ENCODE measurements around the gene DCTN2. TPM values are rescaled to one million over a fixed set of nuclear protein-coding genes. Genes with fewer than 3 reads are reported as not detected.

The DCTN2 gene
- total and polyA plus RNA-seq, 2 donors (not counting 3 experiments of a cell fraction or from before 2014, with no cell fraction given) = 146 to 161 TPM

DNA sequence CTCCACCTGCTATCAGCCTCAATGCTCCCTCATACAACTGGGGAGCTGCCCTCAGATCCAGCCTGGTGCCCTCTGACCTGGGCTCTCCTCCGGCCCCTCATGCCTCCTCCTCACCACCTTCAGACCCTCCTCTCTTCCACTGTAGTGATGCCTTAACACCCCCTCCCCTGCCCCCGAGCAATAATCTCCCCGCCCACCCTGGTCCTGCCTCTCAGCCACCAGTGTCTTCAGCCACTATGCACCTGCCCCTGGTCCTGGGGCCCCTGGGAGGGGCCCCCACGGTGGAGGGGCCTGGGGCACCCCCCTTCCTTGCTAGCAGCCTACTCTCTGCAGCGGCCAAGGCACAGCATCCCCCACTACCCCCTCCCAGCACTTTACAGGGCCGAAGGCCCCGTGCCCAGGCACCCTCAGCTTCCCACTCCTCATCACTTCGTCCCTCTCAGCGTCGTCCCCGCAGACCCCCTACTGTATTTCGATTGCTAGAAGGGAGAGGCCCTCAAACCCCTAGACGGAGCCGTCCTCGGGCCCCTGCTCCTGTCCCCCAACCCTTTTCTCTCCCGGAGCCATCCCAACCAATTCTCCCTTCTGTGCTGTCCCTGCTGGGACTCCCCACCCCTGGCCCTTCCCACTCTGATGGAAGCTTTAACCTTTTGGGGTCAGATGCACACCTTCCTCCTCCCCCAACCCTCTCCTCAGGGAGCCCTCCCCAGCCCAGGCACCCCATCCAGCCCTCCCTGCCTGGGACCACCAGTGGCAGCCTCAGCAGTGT is 21.2 kb downstream of the DCTN2 start:
- no peaks in the 10 kb centered on the region for H3K27me3 ChIP-seq (ENCODE audit: control insufficient read depth in 2 of 2, insufficient read depth in 2 of 2, low read length in 2 of 2)
- CTCF ChIA-PET = interaction anchor here (1.5 kb wide), 2 partner anchors 13 to 21 kb away, joined by 4 to 6 read pairs; partner anchors contain the start of gene DCTN2
- no peaks in the 10 kb centered on the region for H4K20me1 ChIP-seq (replicated peaks; ENCODE audit: control insufficient read depth, extremely low read depth, insufficient read depth, low read length)
- H3K36me3 ChIP-seq (ENCODE audit: control insufficient read depth in 2 of 2, extremely low read depth in 1 of 2, insufficient read depth in 2 of 2, low read length in 2 of 2) = peaks cover 15 to 41% of the 10 kb centered on the region in 2 experiments
- no peak overlapping the region for H3K4me2 ChIP-seq (ENCODE audit: insufficient read depth, low read length)
- H3K79me2 ChIP-seq (ENCODE audit: control insufficient read depth, insufficient read depth, low read length) = peaks cover 20% of the 10 kb centered on the region
- no peak for FAIRE-seq
- H3K4me3 ChIP-seq (replicated peaks in 1 of 3; ENCODE audit: insufficient read depth in 1 of 3, low read depth in 1 of 3, low read length in 3 of 3) = no peak overlapping the region
- H3K27ac ChIP-seq (ENCODE audit: insufficient read depth, low read depth, low read length) = no peak overlapping the region
- H3K9me3 ChIP-seq (replicated peaks; ENCODE audit: control insufficient read depth, insufficient read depth, low read length) = no peaks in the 10 kb centered on the region
- POLR2A ChIA-PET = no interaction called here
- dilution Hi-C loops (cut with MboI; ENCODE audit: extremely low pct_ligation_motif_present, low sequenced_read_pairs) (no loop called here), intact Hi-C loops (cut with micrococcal nuclease) (no loop called here)
- no peak overlapping the region for H2AFZ ChIP-seq (ENCODE audit: low read depth, low read length)
- peaks cover 25% of the 10 kb centered on the region for H3K4me1 ChIP-seq (ENCODE audit: control insufficient read depth, extremely low read depth, insufficient read depth, low read length)
- no peak for TF ChIP-seq JUN (IDR thresholded peaks at IDR 0.05; ENCODE audit: borderline replicate concordance, insufficient read depth, insufficient read length, low read depth)
- TF ChIP-seq POLR2AphosphoS5 (IDR thresholded peaks at IDR 0.05; ENCODE audit: insufficient read depth, low read depth, low read length) = no peak
- no peak for TF ChIP-seq MYC (IDR thresholded peaks at IDR 0.05; ENCODE audit: low read depth, low read length)
- TF ChIP-seq, protein P1, sequence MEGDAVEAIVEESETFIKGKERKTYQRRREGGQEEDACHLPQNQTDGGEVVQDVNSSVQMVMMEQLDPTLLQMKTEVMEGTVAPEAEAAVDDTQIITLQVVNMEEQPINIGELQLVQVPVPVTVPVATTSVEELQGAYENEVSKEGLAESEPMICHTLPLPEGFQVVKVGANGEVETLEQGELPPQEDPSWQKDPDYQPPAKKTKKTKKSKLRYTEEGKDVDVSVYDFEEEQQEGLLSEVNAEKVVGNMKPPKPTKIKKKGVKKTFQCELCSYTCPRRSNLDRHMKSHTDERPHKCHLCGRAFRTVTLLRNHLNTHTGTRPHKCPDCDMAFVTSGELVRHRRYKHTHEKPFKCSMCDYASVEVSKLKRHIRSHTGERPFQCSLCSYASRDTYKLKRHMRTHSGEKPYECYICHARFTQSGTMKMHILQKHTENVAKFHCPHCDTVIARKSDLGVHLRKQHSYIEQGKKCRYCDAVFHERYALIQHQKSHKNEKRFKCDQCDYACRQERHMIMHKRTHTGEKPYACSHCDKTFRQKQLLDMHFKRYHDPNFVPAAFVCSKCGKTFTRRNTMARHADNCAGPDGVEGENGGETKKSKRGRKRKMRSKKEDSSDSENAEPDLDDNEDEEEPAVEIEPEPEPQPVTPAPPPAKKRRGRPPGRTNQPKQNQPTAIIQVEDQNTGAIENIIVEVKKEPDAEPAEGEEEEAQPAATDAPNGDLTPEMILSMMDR (IDR thresholded peaks at IDR 0.05; ENCODE audit: extremely low read depth in 1 of 2, insufficient read depth in 1 of 2, low read depth in 1 of 2, low read length in 2 of 2) = no peak
- no peak for TF ChIP-seq FOS (IDR thresholded peaks at IDR 0.05; ENCODE audit: borderline replicate concordance, insufficient read depth, low read length)
- TF ChIP-seq, protein P2, sequence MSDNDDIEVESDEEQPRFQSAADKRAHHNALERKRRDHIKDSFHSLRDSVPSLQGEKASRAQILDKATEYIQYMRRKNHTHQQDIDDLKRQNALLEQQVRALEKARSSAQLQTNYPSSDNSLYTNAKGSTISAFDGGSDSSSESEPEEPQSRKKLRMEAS (IDR thresholded peaks at IDR 0.05; ENCODE audit: insufficient read depth, insufficient read length) = no peak
- TF ChIP-seq GATA2 (IDR thresholded peaks at IDR 0.05; ENCODE audit: insufficient read depth, insufficient read length, low read depth, low read length) = no peak
- TF ChIP-seq EZH2 (IDR thresholded peaks at IDR 0.05; ENCODE audit: borderline replicate concordance, low read depth, low read length, severe bottlenecking) = no peak
- no peak for TF ChIP-seq POLR2A (IDR thresholded peaks at IDR 0.05; ENCODE audit: low read depth, low read length)
- no TSS peak for BruUV-seq (replicated peaks)
- no peaks in the 10 kb centered on the region for H3K9me1 ChIP-seq (replicated peaks; ENCODE audit: control insufficient read depth, extremely low read depth, insufficient read depth, low read length)
- no peak overlapping the region for H3K9ac ChIP-seq (replicated peaks; ENCODE audit: extremely low read depth, insufficient read depth, low read length)
- no peak for DNase-seq (ENCODE audit: low read depth, low spot score)

All from endothelial cell of umbilical vein (primary cell).